ENCODE measurements around the gene ITGB3. TPM values are rescaled to one million over a fixed set of nuclear protein-coding genes. Genes with fewer than 3 reads are reported as not detected.

Gene ITGB3
- total RNA-seq, 1 donor from 2014 or later, result 116 TPM

GRCh38 chr17:47358652-47359051 is 105.0 kb downstream of the ITGB3 start:
- DNase-seq, result no peak

Other genes starting within 250 kb of the ITGB3 start
- 97.3 and 201 TPM in 2 replicates for gene CDC27, start 64.5 kb upstream of the ITGB3 start, total RNA-seq
- gene MYL4, start 44.5 kb upstream of the ITGB3 start, total RNA-seq, result 0.60 and 1.5 TPM in 2 replicates
- gene EFCAB13, start 70.1 kb downstream of the ITGB3 start, total RNA-seq, result 6.6 and 17.2 TPM in 2 replicates

All from dermis blood vessel endothelial cell (primary cell).